HG03103 (cell line): Measurements from ENCODE around the gene HAUS2.
"Not testable (repeated sequence)": the region's sequence is repeated elsewhere in the genome, so short reads cannot be mapped to it uniquely, and the experiment has no call there.

Experiments
- ATAC-seq: cut with Tn5 transposase; IDR thresholded peaks from one replicate; pipeline ENCODE4 v1.9.1; 2021; ENCODE audit warnings: low read depth; ENCODE audit not compliant: unreplicated experiment

The HAUS2 gene

DNA sequence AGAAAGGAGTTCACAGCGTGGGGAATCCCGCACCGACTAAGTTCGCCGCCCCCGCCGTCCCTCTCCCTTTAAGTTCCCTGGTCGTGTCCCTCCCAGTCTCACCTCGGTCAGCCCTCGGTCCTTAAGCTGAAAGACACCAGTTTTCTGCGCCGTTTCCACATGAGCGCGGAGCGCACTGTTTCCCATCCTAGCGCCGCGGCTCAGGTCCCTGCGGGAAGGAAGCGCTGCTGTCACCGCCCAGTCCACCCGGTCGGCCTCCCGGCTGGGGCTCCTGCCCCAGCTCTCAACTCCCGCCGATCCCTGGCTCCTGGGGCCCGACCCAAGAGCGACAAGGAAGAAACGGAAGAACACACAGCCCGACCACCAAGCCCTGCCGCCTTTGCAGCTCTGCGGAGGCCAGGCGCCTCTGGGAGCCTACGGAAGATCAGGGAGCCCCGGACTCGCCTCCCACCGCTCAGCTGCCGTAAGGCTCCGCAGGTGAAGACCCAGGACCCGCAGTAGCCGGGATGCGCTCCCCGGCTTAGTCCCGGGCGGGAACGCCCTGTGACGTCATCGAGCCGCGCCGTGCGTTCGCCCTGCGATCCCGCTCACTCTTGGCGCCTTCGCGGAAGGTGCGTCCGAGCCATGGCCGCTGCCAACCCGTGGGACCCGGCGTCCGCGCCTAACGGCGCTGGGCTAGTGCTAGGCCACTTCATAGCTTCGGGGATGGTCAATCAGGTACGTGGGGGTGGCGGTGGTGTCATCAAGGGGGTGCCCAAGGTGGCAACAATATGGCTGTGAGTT lies at the start of gene HAUS2, which contains the start of gene LRRC57:
Gene HAUS2 (plus strand): TSS at position 590 of the 783 bp plus-strand sequence. CDS start 35 bp downstream, at position 625.
Gene LRRC57 (minus strand): TSS at position 545 of the 783 bp plus-strand sequence. CDS start 359 bp downstream, at position 186.
- peak; percentile 76 for ATAC-seq

DNA sequence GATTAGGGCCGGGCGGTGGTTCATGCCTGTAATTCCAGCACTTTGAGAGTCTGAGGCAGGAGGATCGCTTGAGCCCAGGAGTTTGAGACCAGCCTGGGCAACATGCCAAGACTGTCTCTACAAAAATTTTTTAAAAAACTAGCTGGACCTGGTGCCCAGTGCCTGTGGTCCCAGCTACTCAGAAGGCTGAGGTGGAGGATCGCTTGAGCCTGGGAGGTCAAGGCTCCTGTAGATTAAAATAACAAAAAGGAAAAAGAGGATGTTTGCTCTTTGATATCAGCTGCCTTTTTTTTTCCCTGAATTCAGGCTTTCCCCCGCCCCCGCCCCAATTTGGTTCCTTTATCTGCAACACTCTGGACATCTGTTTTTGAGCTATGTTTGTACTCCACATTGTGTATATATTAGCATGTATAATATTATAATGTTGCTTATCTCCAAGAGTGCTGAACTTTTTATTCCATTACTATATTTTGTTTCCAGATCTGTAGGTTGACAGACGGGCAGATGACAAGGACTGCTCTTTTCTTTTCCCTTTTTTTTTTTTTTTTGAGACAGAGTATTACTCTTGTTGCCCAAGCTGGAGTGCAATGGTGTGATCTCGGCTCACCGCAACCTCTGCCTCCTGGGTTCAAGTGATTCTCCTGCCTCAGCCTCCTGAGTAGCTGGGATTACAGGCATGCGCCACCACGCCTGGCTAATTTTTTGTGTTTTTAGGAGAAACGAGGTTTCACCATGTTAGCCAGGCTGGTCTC lies 48.6 kb upstream of the HAUS2 start:
- ATAC-seq = no peak

DNA sequence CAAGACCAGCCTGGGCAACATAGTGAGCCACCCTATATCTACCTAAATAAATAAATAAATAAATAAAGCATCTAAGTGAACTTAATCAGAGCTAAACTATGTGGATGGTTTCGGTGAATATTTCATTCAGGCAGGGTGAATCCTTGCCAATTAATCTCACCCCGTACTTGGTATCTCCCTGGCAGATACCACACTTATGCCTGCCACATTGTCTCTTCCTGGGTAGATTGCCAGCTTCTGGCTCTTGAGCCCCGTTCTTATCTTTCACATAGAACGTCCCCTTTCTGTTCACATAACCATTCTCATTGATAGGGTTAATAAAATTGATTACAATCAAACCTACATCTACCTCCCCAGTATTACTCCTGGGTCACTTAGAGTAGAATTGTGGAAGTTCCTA lies 46.2 kb upstream of the HAUS2 start:
- no peak for ATAC-seq

DNA sequence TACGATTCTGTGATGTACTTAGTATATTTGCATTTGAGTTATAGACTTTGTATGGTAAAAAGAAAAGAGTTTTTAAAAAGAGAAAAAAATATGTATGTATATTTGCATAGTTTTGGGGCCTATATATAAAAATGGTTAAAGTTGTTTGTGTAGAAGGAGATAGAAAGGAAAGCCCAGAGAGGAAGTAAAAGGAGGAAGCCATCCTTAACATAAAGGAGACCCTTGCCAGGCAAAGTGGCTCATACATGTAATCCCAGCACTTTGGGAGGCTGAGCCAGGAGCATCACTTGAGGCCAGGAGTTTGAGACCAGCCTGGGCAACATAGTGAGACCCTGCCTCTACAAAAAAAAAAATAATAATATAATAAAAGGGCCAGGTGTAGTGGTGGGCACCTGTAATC lies 44.8 kb upstream of the HAUS2 start:
- ATAC-seq = no peak

- no peak for ATAC-seq
These were observed 44.0 kb upstream of the HAUS2 start for GRCh38 chr15:42504631-42505030.

- ATAC-seq = no peak
These were observed 41.1 kb upstream of the HAUS2 start for GRCh38 chr15:42507514-42507913.

DNA sequence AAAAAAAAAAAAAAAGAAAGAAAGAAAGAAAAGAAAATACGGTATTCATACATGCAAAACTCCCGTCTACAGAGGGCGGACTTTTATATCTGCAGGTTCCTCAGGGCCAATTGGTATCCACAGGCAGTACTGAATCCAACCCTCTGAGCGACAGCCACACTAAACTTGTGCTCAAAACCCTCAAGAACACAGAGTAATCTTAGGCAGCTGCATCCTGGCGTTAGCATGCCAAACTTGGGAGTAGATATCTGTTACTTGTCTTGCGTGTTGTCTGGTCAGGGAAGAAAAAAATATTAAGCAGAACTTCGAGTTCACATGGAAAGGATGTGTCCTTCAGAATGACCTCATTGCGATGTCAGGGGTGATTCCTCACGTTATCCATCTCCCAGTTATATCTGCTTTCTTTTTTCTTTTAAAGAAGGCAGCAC lies 40.4 kb upstream of the HAUS2 start:
- no peak for ATAC-seq

DNA sequence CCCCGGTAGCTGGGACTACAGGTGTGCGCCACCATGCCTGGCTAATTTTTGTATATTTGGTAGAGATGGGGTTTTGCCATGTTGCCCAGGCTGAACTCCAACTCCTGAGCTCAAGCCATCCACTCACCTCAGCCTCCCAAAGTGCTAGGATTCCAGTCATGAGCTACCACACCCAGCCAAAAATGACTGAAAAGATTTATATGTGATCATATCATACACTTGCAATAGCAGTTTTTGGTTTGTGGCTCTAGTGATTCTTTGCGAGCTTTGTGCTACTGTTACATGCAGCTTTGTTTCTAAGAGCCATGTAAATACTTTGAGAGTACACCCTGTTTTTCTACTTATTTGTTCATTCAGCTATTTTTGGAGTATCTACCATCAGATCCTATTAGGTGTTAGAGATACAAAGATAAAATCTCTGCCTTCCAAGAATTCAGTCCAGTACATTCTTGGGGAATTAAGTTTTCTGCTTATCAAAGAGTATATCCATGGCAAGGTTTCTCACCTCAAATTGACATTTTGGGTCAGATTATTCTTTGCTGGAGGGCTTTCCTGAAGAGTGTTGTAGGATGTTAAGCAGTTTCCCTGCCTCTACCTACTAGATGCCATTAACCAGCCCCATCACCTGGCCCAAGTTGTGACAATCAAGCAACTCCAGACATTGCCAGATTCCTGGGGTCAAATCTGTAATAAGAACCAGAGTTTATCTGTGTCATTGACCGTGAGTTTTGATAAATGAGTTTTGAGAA lies 38.2 kb upstream of the HAUS2 start:
- ATAC-seq = no peak

- ATAC-seq = no peak
These were observed 37.6 kb upstream of the HAUS2 start for GRCh38 chr15:42511007-42511391.

- no peak for ATAC-seq
These were observed 25.3 kb upstream of the HAUS2 start for GRCh38 chr15:42523331-42523730.

DNA sequence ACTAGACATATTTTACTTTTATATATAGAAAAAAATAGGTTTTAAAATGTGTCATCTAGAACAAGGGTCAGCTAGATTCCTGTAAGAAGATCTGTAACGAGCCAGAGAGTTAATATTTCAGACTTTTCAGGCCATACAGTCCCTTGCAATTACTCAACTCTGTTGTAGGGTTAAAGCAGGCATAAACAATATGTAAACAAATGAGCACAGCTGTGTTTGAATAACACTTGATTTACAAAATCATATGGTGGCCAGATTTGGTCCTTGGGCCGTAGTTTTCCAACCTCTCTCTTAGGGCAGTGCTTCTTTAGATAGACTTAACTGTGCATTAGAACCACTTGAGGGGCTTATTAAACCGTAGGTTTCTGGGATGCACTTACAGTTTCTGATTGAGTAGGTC lies 19.7 kb upstream of the HAUS2 start:
- ATAC-seq = no peak

- ATAC-seq = no peak
These were observed 15.4 kb upstream of the HAUS2 start for GRCh38 chr15:42533246-42533645.

GRCh38 chr15:42544853-42545629 lies 3.6 kb upstream of the HAUS2 start:
- no peak for ATAC-seq

DNA sequence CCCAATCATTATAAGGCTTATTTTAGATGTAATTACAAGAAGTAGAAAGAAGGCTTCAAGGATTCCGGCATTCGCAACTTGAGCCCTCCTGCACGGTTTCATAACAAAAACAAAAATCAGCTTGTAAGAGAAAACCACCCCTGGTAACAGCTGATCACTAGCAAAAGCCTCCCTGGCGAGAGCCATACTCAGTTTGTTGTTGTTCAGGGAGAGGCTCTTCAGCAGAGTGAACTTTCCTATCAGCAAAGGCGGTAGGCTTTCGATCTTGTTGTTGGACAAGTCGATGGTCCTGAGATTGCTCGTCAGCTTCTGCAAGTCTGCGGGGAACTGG lies 755 bp upstream of the HAUS2 start:
- ATAC-seq = no peak

GRCh38 chr15:42549032-42549491 lies 424 bp downstream of the HAUS2 start:
- ATAC-seq = peak; percentile 9

DNA sequence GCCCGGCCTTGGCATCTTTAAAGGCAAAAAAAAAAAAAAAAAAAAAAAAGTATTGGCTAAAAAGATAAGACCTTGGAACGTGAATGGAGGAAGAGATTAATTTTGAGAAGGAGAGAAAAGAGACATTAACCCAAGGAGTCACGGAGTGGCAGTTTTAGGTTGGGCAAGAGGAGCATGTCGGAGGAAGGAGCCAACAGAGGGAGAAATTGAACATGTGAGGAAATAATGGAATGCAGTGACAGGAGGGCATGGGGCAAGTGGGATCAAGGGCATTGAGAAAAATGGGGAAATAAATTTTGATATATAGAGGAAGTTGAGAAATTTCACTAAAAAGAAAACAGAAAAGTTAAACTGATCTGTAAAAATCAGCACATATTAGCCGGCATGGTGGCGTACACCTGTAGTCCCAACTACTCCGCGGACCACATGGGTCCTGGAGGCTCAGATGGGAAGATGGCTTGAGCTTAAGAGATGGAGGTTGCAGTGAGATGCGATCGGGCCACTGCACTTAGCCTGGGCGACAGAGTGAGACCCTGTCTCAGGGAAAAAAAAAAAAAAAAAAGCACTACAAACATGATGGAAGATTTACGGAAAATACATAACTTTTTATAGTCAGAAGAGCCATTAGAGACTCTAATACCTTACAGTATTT lies 1.2 kb downstream of the HAUS2 start:
- no peak for ATAC-seq

- ATAC-seq = no peak
These were observed 4.9 kb downstream of the HAUS2 start for GRCh38 chr15:42553554-42553953.

DNA sequence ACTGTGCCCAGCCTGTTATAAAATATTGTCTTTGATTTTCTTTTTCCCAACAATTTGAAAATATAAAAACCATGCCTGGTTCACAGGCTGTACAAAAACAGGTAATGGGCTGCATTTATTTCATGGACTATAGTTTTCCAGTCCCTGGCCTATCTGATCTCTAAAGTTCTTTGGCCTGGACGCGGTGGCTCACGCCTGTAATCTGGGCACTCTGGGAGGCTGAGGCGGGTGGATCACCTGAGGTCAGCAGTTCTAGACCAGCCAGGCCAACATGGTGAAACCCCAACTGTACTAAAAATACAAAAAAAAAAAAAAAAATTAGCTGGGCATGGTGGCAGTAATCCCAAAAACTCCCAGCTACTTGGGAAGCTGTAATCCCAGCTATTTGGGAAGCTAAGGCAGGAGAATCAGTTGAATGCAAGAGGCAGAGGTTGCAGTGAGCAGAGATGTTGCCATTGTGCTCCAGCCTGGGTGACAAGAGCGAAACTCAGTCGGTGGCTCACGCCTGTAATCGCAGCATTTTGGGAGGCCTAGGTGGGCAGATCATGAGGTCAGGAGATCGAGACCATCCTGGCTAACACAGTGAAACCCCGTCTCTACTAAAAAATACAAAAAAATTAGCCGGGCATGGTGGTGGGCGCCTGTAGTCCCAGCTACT lies 8.0 kb downstream of the HAUS2 start:
- ATAC-seq = not testable (repeated sequence)

- ATAC-seq = no peak
These were observed 10.1 kb downstream of the HAUS2 start for GRCh38 chr15:42558739-42559138.
